Trophoblast cell (in vitro differentiated cells and primary cell): ENCODE results near the gene FBXO36.
"Not testable (repeated sequence)": the region's sequence is repeated elsewhere in the genome, so short reads cannot be mapped to it uniquely, and the experiment has no call there.

Experiments
- DNase-seq, 2 donors: peaks; one replicate each; pipeline ENCODE4 v3.0.0-alpha.2; 2016
- H2AFZ ChIP-seq: 2 replicates; pipeline ENCODE4 v1.6.1; 2013; ENCODE audit warnings: low read length, moderate library complexity, mild to moderate bottlenecking; ENCODE audit not compliant: insufficient read depth, poor library complexity
- H2AK5ac ChIP-seq: 2 replicates; pipeline ENCODE4 v1.6.1; 2013; ENCODE audit warnings: mild to moderate bottlenecking, low read length
- H2BK120ac ChIP-seq: 2 replicates; pipeline ENCODE4 v1.6.1; 2013; ENCODE audit warnings: low read length, mild to moderate bottlenecking, moderate library complexity; ENCODE audit not compliant: insufficient read depth, poor library complexity
- H2BK12ac ChIP-seq: 2 replicates; pipeline ENCODE4 v1.6.1; 2013; ENCODE audit warnings: mild to moderate bottlenecking, low read length, moderate library complexity
- H2BK5ac ChIP-seq: 2 replicates; pipeline ENCODE4 v1.6.1; 2013; ENCODE audit warnings: low read length, low read depth, moderate library complexity, mild to moderate bottlenecking; ENCODE audit not compliant: poor library complexity
- H3K14ac ChIP-seq: 2 replicates; pipeline ENCODE4 v1.6.1; 2013; ENCODE audit warnings: mild to moderate bottlenecking, low read length
- H3K18ac ChIP-seq: 2 replicates; pipeline ENCODE4 v1.6.1; 2013; ENCODE audit warnings: mild to moderate bottlenecking, low read length
- H3K23ac ChIP-seq: 2 replicates; pipeline ENCODE4 v1.6.1; 2013; ENCODE audit warnings: low read length
- H3K27ac ChIP-seq: 2 replicates; pipeline ENCODE4 v1.5.1; 2013; ENCODE audit warnings: low read depth, mild to moderate bottlenecking, inconsistent platforms, low read length, moderate library complexity
- H3K27me3 ChIP-seq: 2 replicates; pipeline ENCODE4 v1.6.1; 2013; ENCODE audit warnings: inconsistent platforms, mild to moderate bottlenecking, low read length, moderate library complexity; ENCODE audit not compliant: insufficient read depth
- H3K36me3 ChIP-seq, 2 experiments: 1 replicate in 1 of 2; 2 replicates in 1 of 2; pipeline ENCODE4 v1.6.1; 2013; ENCODE audit warnings: low read length in 2 of 2, mild to moderate bottlenecking in 2 of 2, moderate library complexity in 1 of 2; ENCODE audit not compliant: insufficient read depth in 2 of 2, control insufficient read depth in 1 of 2
- H3K4ac ChIP-seq: 2 replicates; pipeline ENCODE4 v1.6.1; 2013; ENCODE audit warnings: low read depth, mild to moderate bottlenecking, low read length, moderate library complexity
- H3K4me1 ChIP-seq, 2 experiments: 1 replicate in 1 of 2; 2 replicates in 1 of 2; pipeline ENCODE4 v1.6.1; 2013; ENCODE audit warnings: low read length in 2 of 2, mild to moderate bottlenecking in 2 of 2, moderate library complexity in 1 of 2; ENCODE audit not compliant: insufficient read depth in 2 of 2, control insufficient read depth in 1 of 2
- H3K4me2 ChIP-seq: 2 replicates; pipeline ENCODE4 v1.6.1; 2013; ENCODE audit warnings: inconsistent platforms, mild to moderate bottlenecking, low read length, moderate library complexity
- H3K4me3 ChIP-seq: 2 replicates; pipeline ENCODE4 v1.5.1; 2013; ENCODE audit warnings: mild to moderate bottlenecking, low read depth, low read length, inconsistent platforms
- H3K79me1 ChIP-seq: one replicate; pipeline ENCODE4 v1.6.1; 2013; ENCODE audit warnings: low read length
- H3K79me2 ChIP-seq: 2 replicates; pipeline ENCODE4 v1.6.1; 2013; ENCODE audit warnings: low read length, mild to moderate bottlenecking; ENCODE audit not compliant: control insufficient read depth, insufficient read depth, poor library complexity
- H3K9ac ChIP-seq: 2 replicates; pipeline ENCODE4 v1.6.1; 2013; ENCODE audit warnings: mild to moderate bottlenecking, low read length
- H3K9me3 ChIP-seq: 2 replicates; pipeline ENCODE4 v1.6.1; 2013; ENCODE audit warnings: low read depth, mild to moderate bottlenecking, control low read depth, inconsistent platforms, low read length; ENCODE audit not compliant: insufficient read depth
- H4K12ac ChIP-seq: 2 replicates; pipeline ENCODE4 v1.6.1; 2013; ENCODE audit warnings: low read depth, mild to moderate bottlenecking, low read length, moderate library complexity
- H4K8ac ChIP-seq: 2 replicates; pipeline ENCODE4 v1.6.1; 2013; ENCODE audit warnings: low read depth, mild to moderate bottlenecking, low read length, moderate library complexity
- H4K91ac ChIP-seq: one replicate; pipeline ENCODE4 v1.6.1; 2013; ENCODE audit warnings: low read depth, mild to moderate bottlenecking, low read length, moderate library complexity
- WGBS: extraction: QIAGEN DNeasy Blood & Tissue Kit; methylation state at CpG from one replicate; pipeline ENCODE4 v1.1.7; 2013; ENCODE audit warnings: missing lambda C conversion rate; ENCODE audit not compliant: insufficient read length, insufficient coverage; ENCODE audit errors: extremely low coverage; 5-methylcytosine and 5-hydroxymethylcytosine counted together

Gene FBXO36

DNA sequence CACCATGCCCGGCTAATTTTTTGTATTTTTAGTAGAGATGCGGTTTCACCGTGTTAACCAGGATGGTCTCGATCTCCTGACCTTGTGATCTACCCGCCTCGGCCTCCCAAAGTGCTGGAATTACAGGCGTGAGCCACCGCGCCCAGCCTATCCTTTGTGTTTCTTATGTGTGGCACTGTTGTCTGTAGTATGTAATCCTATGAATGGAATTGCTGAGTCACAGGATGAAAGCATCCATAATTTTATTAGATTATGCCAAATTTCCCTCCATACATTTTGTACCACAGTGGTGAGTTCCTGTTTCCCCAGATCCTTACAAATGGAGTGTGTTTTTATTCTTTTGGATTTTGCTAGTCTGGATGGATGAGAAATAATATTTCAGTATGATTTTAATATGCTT is 41.3 kb downstream of the FBXO36 start:
- H3K18ac ChIP-seq, H3K4me2 ChIP-seq, H4K12ac ChIP-seq, DNase-seq, H3K36me3 ChIP-seq, H3K27ac ChIP-seq, H3K4ac ChIP-seq, H3K27me3 ChIP-seq, H2BK5ac ChIP-seq, H3K4me3 ChIP-seq, H2AK5ac ChIP-seq, H3K9ac ChIP-seq, H4K91ac ChIP-seq, H2BK120ac ChIP-seq, H3K79me2 ChIP-seq, H3K4me1 ChIP-seq, H3K14ac ChIP-seq, H3K9me3 ChIP-seq, H3K79me1 ChIP-seq, H4K8ac ChIP-seq, H2BK12ac ChIP-seq, H2AFZ ChIP-seq, H3K23ac ChIP-seq: not testable (repeated sequence)
- no CpG with 5 or more reads among the region's 9 CpGs for WGBS

DNA sequence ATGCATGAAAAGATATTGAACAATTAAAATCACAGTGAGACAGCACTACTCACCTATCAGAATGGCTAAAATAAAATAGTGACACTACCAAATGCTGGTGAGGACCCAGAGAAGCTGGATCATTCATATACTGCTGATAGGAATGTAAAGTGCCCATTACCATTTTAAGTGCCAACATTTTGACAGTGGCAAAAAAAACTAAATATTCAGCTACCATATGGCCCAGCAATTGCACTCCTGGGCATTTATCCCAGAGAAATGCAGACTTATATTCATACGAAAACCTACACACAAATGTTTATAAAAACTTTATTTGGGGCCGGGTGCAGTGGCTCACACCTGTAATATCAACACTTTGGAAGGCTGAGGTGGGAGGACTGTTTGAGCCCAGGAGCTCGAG is 47.6 kb downstream of the FBXO36 start:
- H3K9me3 ChIP-seq, result no peaks in the 10 kb centered on the region
- no peak overlapping the region for H3K27ac ChIP-seq
- H4K91ac ChIP-seq, result no peak overlapping the region
- no peak overlapping the region for H3K14ac ChIP-seq
- H3K79me2 ChIP-seq, result no peaks in the 10 kb centered on the region
- H3K18ac ChIP-seq, result no peak overlapping the region
- H3K23ac ChIP-seq, result no peak overlapping the region
- H4K12ac ChIP-seq, result no peak overlapping the region
- H2BK120ac ChIP-seq, result no peak overlapping the region
- no peak overlapping the region for H3K4me3 ChIP-seq
- H3K36me3 ChIP-seq, result no peaks in the 10 kb centered on the region
- no peak overlapping the region for H2AFZ ChIP-seq
- no peaks in the 10 kb centered on the region for H3K79me1 ChIP-seq
- no CpG with 5 or more reads among the region's 3 CpGs for WGBS
- H3K4ac ChIP-seq, result no peak overlapping the region
- no peak overlapping the region for H3K4me2 ChIP-seq
- peaks cover 0 to 2% of the 10 kb centered on the region in 2 experiments for H3K4me1 ChIP-seq
- no peak for DNase-seq
- H4K8ac ChIP-seq, result no peak overlapping the region
- no peak overlapping the region for H2AK5ac ChIP-seq
- no peak overlapping the region for H2BK5ac ChIP-seq
- H3K9ac ChIP-seq, result no peak overlapping the region
- no peaks in the 10 kb centered on the region for H3K27me3 ChIP-seq
- no peak overlapping the region for H2BK12ac ChIP-seq

DNA sequence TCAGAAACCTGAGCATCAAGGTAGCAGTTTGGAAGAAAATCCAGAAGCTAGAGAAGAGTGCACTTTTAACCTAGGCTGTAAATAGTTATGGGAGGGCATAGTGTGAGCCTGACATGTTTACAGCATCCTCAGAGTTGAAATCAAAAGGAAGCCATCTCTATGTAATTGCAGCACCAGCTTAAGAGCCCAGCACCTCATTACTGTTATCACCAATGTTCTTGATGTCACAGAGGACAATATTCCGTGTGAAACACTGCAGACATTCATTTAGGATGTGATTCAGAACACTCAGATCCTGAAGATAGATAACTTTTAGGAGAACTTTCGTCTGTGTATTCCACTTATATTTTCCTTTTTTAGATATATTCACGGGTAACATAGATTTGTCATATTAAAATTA is 48.1 kb downstream of the FBXO36 start:
- no peak overlapping the region for H3K4ac ChIP-seq
- H2BK5ac ChIP-seq, result no peak overlapping the region
- no peaks in the 10 kb centered on the region for H3K79me1 ChIP-seq
- no peaks in the 10 kb centered on the region for H3K27me3 ChIP-seq
- no peaks in the 10 kb centered on the region for H3K9me3 ChIP-seq
- WGBS, result no CpG with 5 or more reads among the region's 3 CpGs
- H4K91ac ChIP-seq, result no peak overlapping the region
- H3K27ac ChIP-seq, result no peak overlapping the region
- no peak overlapping the region for H3K18ac ChIP-seq
- H3K14ac ChIP-seq, result no peak overlapping the region
- no peak overlapping the region for H2BK12ac ChIP-seq
- no peak overlapping the region for H4K8ac ChIP-seq
- no peak overlapping the region for H2BK120ac ChIP-seq
- no peaks in the 10 kb centered on the region for H3K36me3 ChIP-seq
- H2AFZ ChIP-seq, result no peak overlapping the region
- DNase-seq, result no peak
- H3K79me2 ChIP-seq, result no peaks in the 10 kb centered on the region
- peaks cover 0 to 2% of the 10 kb centered on the region in 2 experiments for H3K4me1 ChIP-seq
- no peak overlapping the region for H3K23ac ChIP-seq
- no peak overlapping the region for H3K9ac ChIP-seq
- H4K12ac ChIP-seq, result no peak overlapping the region
- H3K4me3 ChIP-seq, result no peak overlapping the region
- H3K4me2 ChIP-seq, result no peak overlapping the region
- no peak overlapping the region for H2AK5ac ChIP-seq

DNA sequence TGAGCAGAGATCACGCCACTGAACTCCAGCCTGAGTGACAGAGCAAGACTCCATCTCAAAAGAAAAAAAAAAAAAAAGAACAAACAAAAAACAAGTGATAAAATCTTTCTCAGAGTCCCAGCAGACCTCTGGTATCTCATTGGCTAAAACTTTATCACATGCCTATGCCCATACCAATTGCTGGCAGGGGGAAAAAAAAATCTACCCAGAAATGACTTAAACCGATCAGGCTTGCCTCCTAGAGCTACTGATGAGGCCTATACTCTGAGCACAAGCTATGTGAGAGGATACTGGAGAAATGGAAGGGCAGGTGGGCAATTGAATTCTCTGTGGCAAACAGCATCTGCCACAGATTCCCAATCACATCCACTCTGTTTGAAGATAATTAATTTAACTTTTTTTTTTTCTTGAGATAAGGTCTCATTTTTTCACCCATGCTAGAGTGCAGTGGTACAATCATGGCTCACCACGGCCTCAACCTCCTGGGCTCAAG is 49.0 kb downstream of the FBXO36 start:
- Histone ChIP-seq H2AFZ (no peak overlapping the region), H3K27ac (no peak overlapping the region), H3K18ac (no peak overlapping the region), H3K9me3 (no peaks in the 10 kb centered on the region), H2BK12ac (no peak overlapping the region), H2AK5ac (no peak overlapping the region), H4K12ac (no peak overlapping the region), H3K23ac (no peak overlapping the region), H3K4me2 (no peak overlapping the region), H3K14ac (no peak overlapping the region), H2BK120ac (no peak overlapping the region), H3K79me2 (no peaks in the 10 kb centered on the region), H3K9ac (no peak overlapping the region), H3K36me3 (no peaks in the 10 kb centered on the region), H3K27me3 (no peaks in the 10 kb centered on the region), H3K4me3 (no peak overlapping the region), H4K8ac (no peak overlapping the region), H3K4me1 (peaks cover 0 to 2% of the 10 kb centered on the region in 2 experiments), H3K4ac (no peak overlapping the region), H4K91ac (no peak overlapping the region), H2BK5ac (no peak overlapping the region), H3K79me1 (no peaks in the 10 kb centered on the region)
- WGBS, result no CpG with 5 or more reads among the region's 3 CpGs
- no peak for DNase-seq
